K562 (cell line): ENCODE results near the gene PLGRKT. TPM values are rescaled to one million over a fixed set of nuclear protein-coding genes. Genes with fewer than 3 reads are reported as not detected.
"Not testable (repeated sequence)": the region's sequence is repeated elsewhere in the genome, so short reads cannot be mapped to it uniquely, and the experiment has no call there.

ENCODE experiments used
- ATAC-seq: fragments of 200-7000 bp; cut with Tn5 transposase; 3 replicates; pipeline ENCODE4 v1.9.1; 2020; ENCODE audit warnings: moderate library complexity
- BruUV-seq: library from RNA; stranded (reverse); fragments of 400-500 nt; replicated peaks from 2 replicates; lab custom pipeline; 2021; lab: Mats Ljungman, UMichigan
- CTCF ChIA-PET: fragments of 300-600 bp; formaldehyde crosslinking; extraction: SDS; loops from one replicate; lab custom pipeline; 2021; ENCODE audit warnings: low intra/inter-chr PET ratio; lab: Yijun Ruan, JAX
- POLR2A ChIA-PET: fragments of 300-600, 350-650 bp; sonication (Branson Sonifier 250); formaldehyde crosslinking; extraction: SDS; loops from one replicate; lab custom pipeline; 2021; ENCODE audit warnings: antibody characterized with exemption, inconsistent platforms; lab: Yijun Ruan, JAX
- DNase-seq, 4 experiments: peaks; one replicate each; pipeline versions ENCODE4 v3.0.0 to v3.0.0-alpha.2; 2011 to 2018; ENCODE audit warnings: low spot score in 3 of 4, mixed read lengths in 3 of 4; ENCODE audit errors: extremely low read depth in 1 of 4
- FAIRE-seq: peaks from 2 replicates; lab custom pipeline; 2011; peaks lifted over from hg19 to GRCh38; lab: Jason Lieb, UNC
- H2AFZ ChIP-seq: 2 replicates; pipeline ENCODE4 v1.6.0; 2011; ENCODE audit warnings: low read depth, low read length, control low read depth, inconsistent platforms
- H3K27ac ChIP-seq: fragments of 200-600 bp; 3 replicates; pipeline ENCODE4 v1.8.0; 2011; ENCODE audit warnings: low read depth, mild to moderate bottlenecking, control low read depth, inconsistent platforms, low read length, moderate library complexity, mixed read lengths; ENCODE audit errors: extremely low read depth
- H3K27me3 ChIP-seq, 2 experiments: fragments of 300-600 bp in 1 of 2; 2 replicates in 1 of 2; 3 replicates in 1 of 2; pipeline versions ENCODE4 v1.6.0 to v1.8.0; 2011; ENCODE audit warnings: inconsistent platforms in 2 of 2, low read length in 2 of 2, mild to moderate bottlenecking in 1 of 2, mixed read lengths in 1 of 2, moderate library complexity in 1 of 2; ENCODE audit not compliant: control insufficient read depth in 2 of 2, insufficient read depth in 2 of 2
- H3K36me3 ChIP-seq: fragments of 300-600 bp; 3 replicates; pipeline ENCODE4 v1.8.0; 2011; ENCODE audit warnings: mild to moderate bottlenecking, low read length, inconsistent platforms; ENCODE audit not compliant: control insufficient read depth, insufficient read depth
- H3K4me1 ChIP-seq, 2 experiments: fragments of 200-600 bp in 1 of 2; replicated peaks in 1 of 2; 2 replicates in 1 of 2; 3 replicates in 1 of 2; pipeline versions ENCODE4 v1.5.1 to v1.8.0; 2011; ENCODE audit warnings: inconsistent platforms in 2 of 2, low read length in 2 of 2, mild to moderate bottlenecking in 1 of 2, mixed read lengths in 1 of 2, moderate library complexity in 1 of 2; ENCODE audit not compliant: control insufficient read depth in 2 of 2, insufficient read depth in 2 of 2
- H3K4me2 ChIP-seq: 2 replicates; pipeline ENCODE4 v1.6.1; 2011; ENCODE audit warnings: low read length, control low read depth, inconsistent platforms, mixed read lengths; ENCODE audit not compliant: insufficient read depth
- H3K4me3 ChIP-seq: fragments of 200-600 bp; sonication (generic), shearing (Covaris generic); 2 replicates; pipeline ENCODE4 v1.5.1; 2016; ENCODE audit warnings: control low read depth, inconsistent platforms
- H3K79me2 ChIP-seq: fragments of 200-600 bp; 3 replicates; pipeline ENCODE4 v1.8.0; 2011; ENCODE audit warnings: low read length, inconsistent platforms; ENCODE audit not compliant: control insufficient read depth, insufficient read depth
- H3K9ac ChIP-seq, 2 experiments: 2 replicates each; pipeline versions ENCODE4 v1.6.0 to v1.6.1; 2011; ENCODE audit warnings: low read depth in 2 of 2, low read length in 2 of 2, control low read depth in 1 of 2, inconsistent platforms in 1 of 2, mild to moderate bottlenecking in 1 of 2, mixed read lengths in 1 of 2; ENCODE audit not compliant: insufficient read depth in 1 of 2
- H3K9me1 ChIP-seq: one replicate; pipeline ENCODE4 v1.6.0; 2011; ENCODE audit warnings: inconsistent platforms, mild to moderate bottlenecking, low read length, moderate library complexity; ENCODE audit not compliant: control insufficient read depth, insufficient read depth
- H3K9me3 ChIP-seq: replicated peaks from 2 replicates; pipeline ENCODE4 v1.5.1; 2011; ENCODE audit warnings: low read depth, low read length, inconsistent platforms; ENCODE audit not compliant: control insufficient read depth, insufficient read depth
- H4K20me1 ChIP-seq: replicated peaks from 2 replicates; pipeline ENCODE4 v1.6.1; 2011; ENCODE audit warnings: low read length, inconsistent platforms, mixed read lengths; ENCODE audit not compliant: control insufficient read depth, insufficient read depth
- EGR1 ChIP-seq: fragments of 450-650 bp; conservative IDR thresholded peaks from 2 replicates; pipeline ENCODE4 v1.6.1; 2017; ENCODE audit warnings: mild to moderate bottlenecking
- LEF1 ChIP-seq: fragments of 450-650 bp; IDR thresholded peaks from 2 replicates; pipeline ENCODE4 v1.6.1; 2016; ENCODE audit warnings: mild to moderate bottlenecking
- POU5F1 ChIP-seq: fragments of 150-350 bp; IDR thresholded peaks from 2 replicates; pipeline ENCODE4 v1.6.1; 2014; ENCODE audit warnings: borderline replicate concordance, low read length, low read depth, mild to moderate bottlenecking; ENCODE audit not compliant: partially characterized antibody
- TCF7 ChIP-seq: sonication (generic); IDR thresholded peaks from 2 replicates; pipeline ENCODE4 v1.6.1; 2016; ENCODE audit warnings: antibody characterized with exemption, borderline replicate concordance
- WGBS: fragments of 100-300 bp; shearing (Covaris generic); methylation state at CpG from one replicate; pipeline ENCODE4 v1.1.6; 2016; ENCODE audit warnings: low coverage, mixed read lengths; ENCODE audit not compliant: insufficient coverage; ENCODE audit errors: missing lambda C conversion rate; 5-methylcytosine and 5-hydroxymethylcytosine counted together
- in situ Hi-C: fragments of 300-500 bp; cut with MboI; formaldehyde crosslinking; loops from 4 replicates; pipeline ENCODE4 v1.15.0; 2018; ENCODE audit warnings: inconsistent platforms, mixed read lengths
- intact Hi-C: fragments of 100-400 bp; cut with micrococcal nuclease; formaldehyde crosslinking; loops from 2 replicates; pipeline ENCODE4 v1.14.2; 2022
- polyA plus RNA-seq, 8 experiments: library from polyadenylated mRNA; depleted of rRNA in 4 of 8; stranded (reverse) in 5 of 8; unstranded in 3 of 8; fragments of >200 nt; fragmentation: Nextera tagmentation in 2 of 8; fragmentation: Illumina TruSeq in 1 of 8; extraction: Ambion mirVana in 2 of 8; extraction: Trizol in 1 of 8; gene quantifications; 2 replicates each; pipeline versions ENCODE4 v1.2.1 to v1.2.3, GENCODE V29; 2011 to 2014; ENCODE audit warnings: inconsistent platforms in 1 of 8, missing spikeins in 1 of 8
- total RNA-seq, 7 experiments: library from RNA; depleted of rRNA in 6 of 7; stranded (reverse); fragments of >200 nt in 6 of 7; fragmentation: Illumina TruSeq in 2 of 7; extraction: Trizol in 2 of 7; gene quantifications; 2 replicates each; pipeline versions ENCODE4 v1.2.1 to v1.2.3, GENCODE V29; 2011 to 2021; ENCODE audit warnings: low replicate concordance in 1 of 7
- TF ChIP-seq, protein P1 (sequence below): sonication (generic); formaldehyde crosslinking; IDR thresholded peaks from 2 replicates; pipeline ENCODE4 v1.8.0; 2022; ENCODE audit warnings: missing genetic modification reagents, mild to moderate bottlenecking, borderline replicate concordance

PLGRKT gene
- total and polyA plus RNA-seq, 9 of the 15 experiments (the other 6 are each of a cell fraction or from before 2014, with no cell fraction given) = 4.7 to 13.8 (median 6.5) TPM

GRCh38 chr9:5402217-5402616 is 35.5 kb downstream of the PLGRKT start (continued):
- no peak for TF ChIP-seq LEF1

- BruUV-seq, CTCF ChIA-PET, intact Hi-C loops: not testable (repeated sequence)
Observed at GRCh38 chr9:5397547-5397946, 40.2 kb downstream of the PLGRKT start.

DNA sequence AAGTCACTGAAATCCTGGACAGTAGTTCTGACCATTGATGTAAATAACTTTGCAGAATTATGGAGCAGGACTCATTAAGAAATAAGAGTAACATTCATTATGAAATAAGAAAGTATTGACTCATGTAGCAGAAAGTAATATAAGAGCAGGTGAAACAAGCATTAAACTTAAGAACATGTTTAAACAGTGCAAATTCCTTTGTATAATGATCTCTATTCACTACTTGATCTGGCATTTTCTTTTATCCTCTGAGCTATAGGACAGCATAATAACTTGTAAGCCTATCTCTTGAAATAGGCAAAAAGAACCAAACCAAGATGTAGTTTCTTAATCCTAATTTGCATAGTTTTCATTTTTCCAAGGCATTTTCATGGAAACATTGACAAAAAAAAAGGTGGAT is 42.3 kb downstream of the PLGRKT start:
- no peaks in the 10 kb centered on the region for H3K36me3 ChIP-seq
- H3K9ac ChIP-seq = no peak overlapping the region
- H3K4me3 ChIP-seq = no peak overlapping the region
- H3K4me2 ChIP-seq = no peak overlapping the region
- ATAC-seq (no peak), DNase-seq (no peak), FAIRE-seq (no peak)
- ChIA-PET POLR2A (interaction anchor here (0.6 kb wide), 1 partner anchor 47 kb away, joined by 3 read pairs; no protein-coding TSS in a partner anchor), CTCF (no interaction called here)
- intact Hi-C loops (no loop called here), in situ Hi-C loops (no loop called here)
- BruUV-seq = no TSS peak
- H3K9me3 ChIP-seq = no peaks in the 10 kb centered on the region
- no peaks in the 10 kb centered on the region for H3K9me1 ChIP-seq
- no peaks in the 10 kb centered on the region for H3K4me1 ChIP-seq
- H3K79me2 ChIP-seq = no peaks in the 10 kb centered on the region
- no peak overlapping the region for H2AFZ ChIP-seq
- H3K27me3 ChIP-seq = no peaks in the 10 kb centered on the region
- H4K20me1 ChIP-seq = no peaks in the 10 kb centered on the region; the same call in 1 of the 2 replicates
- H3K27ac ChIP-seq = no peak overlapping the region
- TF ChIP-seq, protein P1, sequence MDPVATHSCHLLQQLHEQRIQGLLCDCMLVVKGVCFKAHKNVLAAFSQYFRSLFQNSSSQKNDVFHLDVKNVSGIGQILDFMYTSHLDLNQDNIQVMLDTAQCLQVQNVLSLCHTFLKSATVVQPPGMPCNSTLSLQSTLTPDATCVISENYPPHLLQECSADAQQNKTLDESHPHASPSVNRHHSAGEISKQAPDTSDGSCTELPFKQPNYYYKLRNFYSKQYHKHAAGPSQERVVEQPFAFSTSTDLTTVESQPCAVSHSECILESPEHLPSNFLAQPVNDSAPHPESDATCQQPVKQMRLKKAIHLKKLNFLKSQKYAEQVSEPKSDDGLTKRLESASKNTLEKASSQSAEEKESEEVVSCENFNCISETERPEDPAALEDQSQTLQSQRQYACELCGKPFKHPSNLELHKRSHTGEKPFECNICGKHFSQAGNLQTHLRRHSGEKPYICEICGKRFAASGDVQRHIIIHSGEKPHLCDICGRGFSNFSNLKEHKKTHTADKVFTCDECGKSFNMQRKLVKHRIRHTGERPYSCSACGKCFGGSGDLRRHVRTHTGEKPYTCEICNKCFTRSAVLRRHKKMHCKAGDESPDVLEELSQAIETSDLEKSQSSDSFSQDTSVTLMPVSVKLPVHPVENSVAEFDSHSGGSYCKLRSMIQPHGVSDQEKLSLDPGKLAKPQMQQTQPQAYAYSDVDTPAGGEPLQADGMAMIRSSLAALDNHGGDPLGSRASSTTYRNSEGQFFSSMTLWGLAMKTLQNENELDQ = no peak
- TF ChIP-seq POU5F1 (no peak), TCF7 (no peak), EGR1 (no peak)

More at GRCh38 chr9:5397547-5397946, 40.2 kb downstream of the PLGRKT start:
- H3K4me2 ChIP-seq, H3K9me3 ChIP-seq, H3K9me1 ChIP-seq, H4K20me1 ChIP-seq, H3K4me1 ChIP-seq, DNase-seq, H3K27me3 ChIP-seq, H3K9ac ChIP-seq, H2AFZ ChIP-seq, H3K79me2 ChIP-seq, POLR2A ChIA-PET, FAIRE-seq, H3K4me3 ChIP-seq, H3K27ac ChIP-seq, in situ Hi-C loops, H3K36me3 ChIP-seq, ATAC-seq: not testable (repeated sequence)
- WGBS = no CpG with 5 or more reads among the region's 3 CpGs
